Measurements from ENCODE around the gene CX3CR1. TPM values are rescaled to one million over a fixed set of nuclear protein-coding genes. Genes with fewer than 3 reads are reported as not detected.

Gene CX3CR1
- total and polyA plus RNA-seq, 8 donors: 0.06 to 0.43 (median 0.26) TPM; not detected in 4

GRCh38 chr3:39290255-39290654, 10.4 kb upstream of the CX3CR1 start:
- Histone ChIP-seq H3K4me3 (no peak overlapping the region), H3K36me3 (no peaks in the 10 kb centered on the region), H3K4me1 (peaks cover 0 to 30% (median 25%) of the 10 kb centered on the region in 4 donors), H3K27me3 (no peaks in the 10 kb centered on the region), H3K9me3 (no peaks in the 10 kb centered on the region), H3K27ac (peak overlapping the region; percentile 9 to 70 (median 41))
- peak in 1 of 2 donors; percentile 76 for DNase-seq
- 18 to 36% (median 27%) methylated on average over 4 of the region's 4 CpGs for WGBS, 5 donors
- intact Hi-C loops (cut with DNase I; ENCODE audit: low total_unique reads): loop anchor here (5.0 kb wide), 1 partner anchor 168 kb away; no protein-coding TSS in a partner anchor
- TF ChIP-seq POLR2A (IDR thresholded peaks at IDR 0.05) (no peak), EP300 (IDR thresholded peaks at IDR 0.05) (no peak), CTCF (IDR thresholded peaks at IDR 0.05) (no peak), POLR2AphosphoS5 (IDR thresholded peaks at IDR 0.05) (peak in 1 of 3 donors; percentile 46)

- peaks cover 0 to 30% (median 25%) of the 10 kb centered on the region in 4 donors for H3K4me1 ChIP-seq
- no peaks in the 10 kb centered on the region for H3K36me3 ChIP-seq
- no peak for DNase-seq
- peak overlapping the region in 1 of 5 donors; percentile 70 for H3K27ac ChIP-seq
- TF ChIP-seq POLR2A (IDR thresholded peaks at IDR 0.05) (no peak), POLR2AphosphoS5 (IDR thresholded peaks at IDR 0.05) (no peak), CTCF (IDR thresholded peaks at IDR 0.05) (no peak), EP300 (IDR thresholded peaks at IDR 0.05) (no peak)
- intact Hi-C loops (cut with DNase I; ENCODE audit: low total_unique reads): no loop called here
- H3K4me3 ChIP-seq: no peak overlapping the region
- WGBS, 5 donors: 79 to 90% (median 86%) methylated on average over 4 of the region's 4 CpGs
- no peaks in the 10 kb centered on the region for H3K27me3 ChIP-seq
- H3K9me3 ChIP-seq: no peaks in the 10 kb centered on the region
Measured at GRCh38 chr3:39289107-39289506, 9.3 kb upstream of the CX3CR1 start.

- H3K4me3 ChIP-seq: no peak overlapping the region
- H3K36me3 ChIP-seq: no peaks in the 10 kb centered on the region
- DNase-seq: peak; percentile 85 to 94
- TF ChIP-seq CTCF (IDR thresholded peaks at IDR 0.05) (peak in 5 of 7 experiments; percentile 72 to 91 (median 87)), POLR2AphosphoS5 (IDR thresholded peaks at IDR 0.05) (peak in 1 of 3 donors; percentile 68), EP300 (IDR thresholded peaks at IDR 0.05) (no peak), POLR2A (IDR thresholded peaks at IDR 0.05) (no peak)
- no peaks in the 10 kb centered on the region for H3K9me3 ChIP-seq
- H3K4me1 ChIP-seq: peaks cover 0 to 30% (median 25%) of the 10 kb centered on the region in 4 donors
- no peaks in the 10 kb centered on the region for H3K27me3 ChIP-seq
- intact Hi-C loops (cut with DNase I; ENCODE audit: low total_unique reads): no loop called here
- 8 to 30% (median 26%) methylated on average over 3 of the region's 3 CpGs for WGBS, 5 donors
- no peak overlapping the region for H3K27ac ChIP-seq
Measured at GRCh38 chr3:39288300-39288808, 8.5 kb upstream of the CX3CR1 start.

GRCh38 chr3:39287216-39288164, 7.7 kb upstream of the CX3CR1 start:
- no peaks in the 10 kb centered on the region for H3K9me3 ChIP-seq
- DNase-seq: no peak
- WGBS, 5 donors: 47 to 56% (median 52%) methylated on average over 8 of the region's 8 CpGs
- H3K4me3 ChIP-seq: no peak overlapping the region
- no peaks in the 10 kb centered on the region for H3K36me3 ChIP-seq
- no peaks in the 10 kb centered on the region for H3K27me3 ChIP-seq
- H3K27ac ChIP-seq: peak overlapping the region in 1 of 5 donors; percentile 6
- intact Hi-C loops (cut with DNase I; ENCODE audit: low total_unique reads): no loop called here
- peaks cover 0 to 30% (median 25%) of the 10 kb centered on the region in 4 donors for H3K4me1 ChIP-seq
- TF ChIP-seq EP300 (IDR thresholded peaks at IDR 0.05) (no peak), POLR2A (IDR thresholded peaks at IDR 0.05) (no peak), POLR2AphosphoS5 (IDR thresholded peaks at IDR 0.05) (no peak), CTCF (IDR thresholded peaks at IDR 0.05) (no peak)
